HepG2 (cell line): ENCODE results near the gene APBB2. TPM values are rescaled to one million over a fixed set of nuclear protein-coding genes. Genes with fewer than 3 reads are reported as not detected.

ENCODE experiments used
- ATAC-seq: fragments of 200-7000 bp; cut with Tn5 transposase; 3 replicates; pipeline ENCODE4 v1.9.1; 2020; ENCODE audit warnings: mild to moderate bottlenecking, moderate library complexity
- BruUV-seq: library from RNA; stranded (reverse); fragments of 400-500 nt; replicated peaks from 2 replicates; lab custom pipeline; 2021; lab: Mats Ljungman, UMichigan
- CTCF ChIA-PET: fragments of 300-600 bp; formaldehyde crosslinking; extraction: SDS; loops from one replicate; lab custom pipeline; 2021; ENCODE audit warnings: low total read pairs, inconsistent platforms, low intra/inter-chr PET ratio; lab: Yijun Ruan, JAX
- POLR2A ChIA-PET: fragments of 350-600 bp; sonication (Branson Sonifier 250); formaldehyde crosslinking; loops from one replicate; lab custom pipeline; 2020; ENCODE audit warnings: antibody characterized with exemption, inconsistent platforms; lab: Yijun Ruan, JAX
- DNase-seq: peaks from one replicate; pipeline ENCODE4 v3.0.0-alpha.2; 2015; ENCODE audit warnings: low spot score
- FAIRE-seq: peaks from 3 replicates; lab custom pipeline; 2011; peaks lifted over from hg19 to GRCh38; lab: Jason Lieb, UNC
- H2AFZ ChIP-seq: one replicate; pipeline ENCODE4 v1.6.1; 2011; ENCODE audit warnings: low read length, inconsistent platforms
- H3K27ac ChIP-seq: fragments of 300-600 bp; 3 replicates; pipeline ENCODE4 v1.8.0; 2011; ENCODE audit warnings: mixed run types, mild to moderate bottlenecking, mixed read lengths, low read length, inconsistent platforms; ENCODE audit not compliant: insufficient read depth; ENCODE audit errors: extremely low read length
- H3K27me3 ChIP-seq, 2 experiments: fragments of 200-600 bp in 1 of 2; 2 replicates in 1 of 2; 3 replicates in 1 of 2; pipeline versions ENCODE4 v1.6.0 to v1.8.0; 2011; ENCODE audit warnings: low read length in 2 of 2, mild to moderate bottlenecking in 2 of 2, moderate library complexity in 2 of 2, inconsistent platforms in 1 of 2; ENCODE audit not compliant: insufficient read depth in 2 of 2, control insufficient read depth in 1 of 2
- H3K36me3 ChIP-seq, 2 experiments: fragments of 200-600 bp in 1 of 2; replicated peaks in 1 of 2; 2 replicates in 1 of 2; 3 replicates in 1 of 2; pipeline versions ENCODE4 v1.5.1 to v1.8.0; 2011; ENCODE audit warnings: low read length in 2 of 2, inconsistent platforms in 1 of 2; ENCODE audit not compliant: insufficient read depth in 2 of 2, control insufficient read depth in 1 of 2
- H3K4me1 ChIP-seq: 2 replicates; pipeline ENCODE4 v1.5.1; 2012; ENCODE audit warnings: low read length, inconsistent platforms; ENCODE audit not compliant: insufficient read depth
- H3K4me2 ChIP-seq: 2 replicates; pipeline ENCODE4 v1.6.0; 2011; ENCODE audit warnings: low read depth, low read length, inconsistent platforms
- H3K4me3 ChIP-seq, 3 experiments: fragments of 200-600 bp in 1 of 3; sonication (generic), shearing (Covaris generic) in 1 of 3; replicated peaks in 1 of 3; 2 replicates each; pipeline ENCODE4 v1.5.1; 2011 to 2016; ENCODE audit warnings: low read length in 3 of 3, inconsistent platforms in 2 of 3, low read depth in 2 of 3, mild to moderate bottlenecking in 2 of 3, control low read depth in 1 of 3, mixed read lengths in 1 of 3; ENCODE audit not compliant: insufficient read depth in 1 of 3
- H3K79me2 ChIP-seq: one replicate; pipeline ENCODE4 v1.6.1; 2011; ENCODE audit warnings: low read length, inconsistent platforms; ENCODE audit not compliant: insufficient read depth
- H3K9ac ChIP-seq: 2 replicates; pipeline ENCODE4 v1.6.0; 2011; ENCODE audit warnings: mild to moderate bottlenecking, low read depth, low read length, inconsistent platforms; ENCODE audit not compliant: insufficient read depth
- H3K9me3 ChIP-seq: 2 replicates; pipeline ENCODE4 v1.5.1; 2012; ENCODE audit warnings: mild to moderate bottlenecking, low read length
- H4K20me1 ChIP-seq: 2 replicates; pipeline ENCODE4 v1.6.0; 2011; ENCODE audit warnings: inconsistent platforms, mild to moderate bottlenecking, low read length, moderate library complexity; ENCODE audit not compliant: insufficient read depth
- BRD4 ChIP-seq: sonication (generic); formaldehyde crosslinking; IDR thresholded peaks from 2 replicates; pipeline ENCODE4 v1.4.0; 2020; ENCODE audit warnings: missing genetic modification reagents
- CHCHD3 ChIP-seq: sonication (generic); formaldehyde crosslinking; IDR thresholded peaks from 2 replicates; pipeline ENCODE4 v1.8.0; 2022; ENCODE audit warnings: mild to moderate bottlenecking, missing genetic modification reagents, moderate library complexity
- FOXC1 ChIP-seq: sonication (generic); formaldehyde crosslinking; IDR thresholded peaks from 2 replicates; pipeline ENCODE4 v1.8.0; 2022; ENCODE audit warnings: mild to moderate bottlenecking, missing genetic modification reagents, borderline replicate concordance
- GATAD1 ChIP-seq: IDR thresholded peaks from 2 replicates; pipeline ENCODE4 v1.6.1; 2016; ENCODE audit warnings: missing genetic modification reagents, missing compliant biosample characterization
- ISL2 ChIP-seq: sonication (generic); formaldehyde crosslinking; IDR thresholded peaks from 2 replicates; pipeline ENCODE4 v1.5.0; 2020; ENCODE audit warnings: missing genetic modification reagents
- MAZ ChIP-seq, 2 experiments: sonication (generic) in 1 of 2; formaldehyde crosslinking in 1 of 2; IDR thresholded peaks; 2 replicates each; pipeline versions ENCODE4 v1.5.0 to v1.6.1; 2012 to 2020; ENCODE audit warnings: low read depth in 2 of 2, mild to moderate bottlenecking in 2 of 2, borderline replicate concordance in 1 of 2, improper control_type of control experiment in 1 of 2, low read length in 1 of 2, missing genetic modification reagents in 1 of 2, moderate library complexity in 1 of 2
- NCOA1 ChIP-seq: sonication (generic); formaldehyde crosslinking; IDR thresholded peaks from 2 replicates; pipeline ENCODE4 v1.9.0; 2021; ENCODE audit warnings: missing genetic modification reagents
- RFX3 ChIP-seq: IDR thresholded peaks from 2 replicates; pipeline ENCODE4 v1.6.1; 2016; ENCODE audit warnings: missing biosample characterization, missing genetic modification reagents
- SAFB2 ChIP-seq: sonication (generic); formaldehyde crosslinking; IDR thresholded peaks from 2 replicates; pipeline ENCODE4 v1.5.1; 2020; ENCODE audit warnings: missing genetic modification reagents, low read depth, mild to moderate bottlenecking, borderline replicate concordance
- SIX4 ChIP-seq: sonication (generic); formaldehyde crosslinking; IDR thresholded peaks from 2 replicates; pipeline ENCODE4 v1.4.0; 2020; ENCODE audit warnings: missing genetic modification reagents
- SNAI1 ChIP-seq: sonication (generic); formaldehyde crosslinking; IDR thresholded peaks from 2 replicates; pipeline ENCODE4 v1.5.0; 2020; ENCODE audit warnings: mild to moderate bottlenecking, missing genetic modification reagents, borderline replicate concordance
- TBP ChIP-seq: sonication (generic); formaldehyde crosslinking; IDR thresholded peaks from 2 replicates; pipeline ENCODE4 v1.5.0; 2020; ENCODE audit warnings: missing genetic modification reagents
- ZNF337 ChIP-seq: sonication (generic); formaldehyde crosslinking; IDR thresholded peaks from 2 replicates; pipeline ENCODE4 v1.5.1; 2020; ENCODE audit warnings: missing genetic modification reagents, low read depth, mild to moderate bottlenecking, borderline replicate concordance
- ZNF44 ChIP-seq: sonication (generic); formaldehyde crosslinking; IDR thresholded peaks from 2 replicates; pipeline ENCODE4 v1.5.1; 2020; ENCODE audit warnings: mild to moderate bottlenecking, missing genetic modification reagents
- ZNF644 ChIP-seq: IDR thresholded peaks from 2 replicates; pipeline ENCODE4 v1.6.1; 2016; ENCODE audit warnings: low read depth
- WGBS: methylation state at CpG from one replicate; pipeline ENCODE4 v1.1.6; 2017; ENCODE audit warnings: low lambda C conversion rate; 5-methylcytosine and 5-hydroxymethylcytosine counted together
- in situ Hi-C: cut with HindIII; loops from 2 replicates; pipeline ENCODE4 v1.10.0; 2017; ENCODE audit warnings: low pct_unique_long_range_greater_than_20kb; ENCODE audit not compliant: extremely low pct_ligation_motif_present
- intact Hi-C: fragments of 100-400 bp; cut with micrococcal nuclease; formaldehyde crosslinking; loops from one replicate; pipeline ENCODE4 v1.10.0; 2022; ENCODE audit not compliant: unreplicated experiment
- polyA plus RNA-seq, 8 experiments: library from polyadenylated mRNA; depleted of rRNA in 3 of 8; stranded (reverse) in 7 of 8; unstranded in 1 of 8; fragments of >200 nt; fragmentation: Illumina TruSeq in 4 of 8; extraction: Trizol in 4 of 8; gene quantifications; 2 replicates each; pipeline versions ENCODE4 v1.2.1 to v1.2.3, GENCODE V29; 2011 to 2016; ENCODE audit warnings: low read depth in 4 of 8, missing spikeins in 1 of 8, mixed read lengths in 1 of 8; ENCODE audit not compliant: insufficient read depth in 1 of 8
- total RNA-seq, 5 experiments: library from RNA; depleted of rRNA; stranded (reverse); fragments of >200 nt; fragmentation: Illumina TruSeq; extraction: Trizol; gene quantifications; 2 replicates each; pipeline ENCODE4 v1.2.3, GENCODE V29; 2016; ENCODE audit warnings: low read depth in 1 of 5
- TF ChIP-seq, protein P1 (sequence below): IDR thresholded peaks from 2 replicates; pipeline ENCODE4 v1.6.1; 2012; ENCODE audit warnings: low read depth, low read length, improper control_type of control experiment
- TF ChIP-seq, protein P2 (sequence below): sonication (generic); formaldehyde crosslinking; IDR thresholded peaks from 2 replicates; pipeline ENCODE4 v1.4.0; 2020; ENCODE audit warnings: missing genetic modification reagents, borderline replicate concordance

Gene APBB2
- total and polyA plus RNA-seq, 2 of the 13 experiments (the other 11 are each of a cell fraction or from before 2014, with no cell fraction given), result 11.7 to 17.0 TPM

DNA sequence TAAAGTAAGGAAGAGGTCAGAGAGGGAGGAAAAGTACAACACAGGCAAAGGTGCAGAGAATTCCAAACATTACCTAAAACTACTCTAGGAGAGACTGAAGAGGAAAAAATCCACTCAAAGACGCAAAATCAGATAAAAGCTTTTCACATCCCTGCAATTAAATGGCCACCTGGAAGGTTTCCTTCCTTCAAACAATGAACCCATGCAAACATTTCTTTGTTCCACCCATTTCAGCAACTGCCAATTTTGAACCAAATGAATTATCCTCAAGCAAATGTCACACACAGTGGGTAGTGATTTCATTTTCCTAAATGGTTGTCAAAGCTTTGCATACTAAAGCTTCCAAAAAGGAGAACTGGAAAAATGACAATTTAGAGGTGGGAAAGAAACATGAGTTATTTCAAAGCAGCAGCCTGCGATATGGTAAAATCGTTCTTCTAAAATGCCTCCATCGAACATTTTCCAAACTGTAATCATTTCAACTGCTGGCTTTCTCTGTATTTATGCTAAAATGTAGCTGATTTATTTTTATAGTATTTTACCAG is 45.0 kb downstream of the APBB2 start:
- Histone ChIP-seq H3K9ac (no peak overlapping the region), H3K27me3 (no peaks in the 10 kb centered on the region), H3K4me1 (peaks cover 55% of the 10 kb centered on the region), H3K9me3 (no peaks in the 10 kb centered on the region), H3K4me2 (no peak overlapping the region), H3K36me3 (no peaks in the 10 kb centered on the region), H4K20me1 (no peaks in the 10 kb centered on the region), H3K27ac (no peak overlapping the region), H3K79me2 (peaks cover 35% of the 10 kb centered on the region), H2AFZ (no peak overlapping the region), H3K4me3 (no peak overlapping the region)
- in situ Hi-C loops (no loop called here), intact Hi-C loops (no loop called here)
- ChIA-PET POLR2A (no interaction called here), CTCF (no interaction called here)
- DNase-seq, result no peak
- WGBS, result 97% methylated on average over 4 of the region's 4 CpGs
- TF ChIP-seq CHCHD3 (CRISPR knock-in tag), result no peak
- no peak for TF ChIP-seq SNAI1 (CRISPR knock-in tag)
- TF ChIP-seq SIX4 (CRISPR knock-in tag), result no peak
- TF ChIP-seq MAZ (IDR thresholded peaks at IDR 0.05; ENCODE audit: borderline replicate concordance, low read depth, low read length), result no peak
- TF ChIP-seq MAZ (CRISPR knock-in tag; IDR thresholded peaks at IDR 0.05; ENCODE audit: low read depth), result no peak
- TF ChIP-seq ISL2 (CRISPR knock-in tag), result no peak
- TF ChIP-seq, protein P1, sequence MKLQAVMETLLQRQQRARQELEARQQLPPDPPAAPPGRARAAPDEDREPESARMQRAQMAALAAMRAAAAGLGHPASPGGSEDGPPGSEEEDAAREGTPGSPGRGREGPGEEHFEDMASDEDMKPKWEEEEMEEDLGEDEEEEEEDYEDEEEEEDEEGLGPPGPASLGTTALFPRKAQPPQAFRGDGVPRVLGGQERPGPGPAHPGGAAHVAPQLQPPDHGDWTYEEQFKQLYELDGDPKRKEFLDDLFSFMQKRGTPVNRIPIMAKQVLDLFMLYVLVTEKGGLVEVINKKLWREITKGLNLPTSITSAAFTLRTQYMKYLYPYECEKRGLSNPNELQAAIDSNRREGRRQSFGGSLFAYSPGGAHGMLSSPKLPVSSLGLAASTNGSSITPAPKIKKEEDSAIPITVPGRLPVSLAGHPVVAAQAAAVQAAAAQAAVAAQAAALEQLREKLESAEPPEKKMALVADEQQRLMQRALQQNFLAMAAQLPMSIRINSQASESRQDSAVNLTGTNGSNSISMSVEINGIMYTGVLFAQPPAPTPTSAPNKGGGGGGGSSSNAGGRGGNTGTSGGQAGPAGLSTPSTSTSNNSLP, result no peak
- no peak for TF ChIP-seq ZNF644 (CRISPR knock-in tag)
- no peak for TF ChIP-seq ZNF337 (CRISPR knock-in tag)
- no peak for TF ChIP-seq NCOA1 (CRISPR knock-in tag)
- TF ChIP-seq BRD4 (CRISPR knock-in tag), result no peak
- no peak for TF ChIP-seq FOXC1 (CRISPR knock-in tag)
- TF ChIP-seq GATAD1 (CRISPR knock-in tag), result no peak
- TF ChIP-seq RFX3 (CRISPR knock-in tag), result no peak
- no peak for TF ChIP-seq SAFB2 (CRISPR knock-in tag)
- TF ChIP-seq, protein P2, sequence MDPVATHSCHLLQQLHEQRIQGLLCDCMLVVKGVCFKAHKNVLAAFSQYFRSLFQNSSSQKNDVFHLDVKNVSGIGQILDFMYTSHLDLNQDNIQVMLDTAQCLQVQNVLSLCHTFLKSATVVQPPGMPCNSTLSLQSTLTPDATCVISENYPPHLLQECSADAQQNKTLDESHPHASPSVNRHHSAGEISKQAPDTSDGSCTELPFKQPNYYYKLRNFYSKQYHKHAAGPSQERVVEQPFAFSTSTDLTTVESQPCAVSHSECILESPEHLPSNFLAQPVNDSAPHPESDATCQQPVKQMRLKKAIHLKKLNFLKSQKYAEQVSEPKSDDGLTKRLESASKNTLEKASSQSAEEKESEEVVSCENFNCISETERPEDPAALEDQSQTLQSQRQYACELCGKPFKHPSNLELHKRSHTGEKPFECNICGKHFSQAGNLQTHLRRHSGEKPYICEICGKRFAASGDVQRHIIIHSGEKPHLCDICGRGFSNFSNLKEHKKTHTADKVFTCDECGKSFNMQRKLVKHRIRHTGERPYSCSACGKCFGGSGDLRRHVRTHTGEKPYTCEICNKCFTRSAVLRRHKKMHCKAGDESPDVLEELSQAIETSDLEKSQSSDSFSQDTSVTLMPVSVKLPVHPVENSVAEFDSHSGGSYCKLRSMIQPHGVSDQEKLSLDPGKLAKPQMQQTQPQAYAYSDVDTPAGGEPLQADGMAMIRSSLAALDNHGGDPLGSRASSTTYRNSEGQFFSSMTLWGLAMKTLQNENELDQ (CRISPR knock-in tag), result no peak
- TF ChIP-seq ZNF44, result no peak
- TF ChIP-seq TBP, result no peak
- no peak for FAIRE-seq
- no TSS peak for BruUV-seq
- no peak for ATAC-seq
